ENCODE results near the gene MVB12B. TPM values are rescaled to one million over a fixed set of nuclear protein-coding genes. Genes with fewer than 3 reads are reported as not detected.

MVB12B gene
- total and polyA plus RNA-seq, 2 of the 4 experiments (the other 2 are of a cell fraction) = 2.0 to 4.0 TPM

- H4K5ac ChIP-seq (ENCODE audit: low read depth, low read length) = no peak overlapping the region
- no peak overlapping the region for H3K4me3 ChIP-seq (ENCODE audit: insufficient read depth, low read depth, low read length)
- H4K20me1 ChIP-seq (ENCODE audit: insufficient read depth, low read length) = peaks cover 2% of the 10 kb centered on the region; the same call in 1 of the 2 replicates
- intact Hi-C loops (cut with micrococcal nuclease) (no loop called here), in situ Hi-C loops (cut with MboI; ENCODE audit: low sequenced_read_pairs) (no loop called here), dilution Hi-C loops (cut with HindIII; ENCODE audit: low sequenced_read_pairs, unreplicated experiment) (no loop called here)
- no TSS peak for BruUV-seq (replicated peaks)
- H3K4ac ChIP-seq (ENCODE audit: low read depth, low read length) = no peak overlapping the region
- no peak overlapping the region for H2AK5ac ChIP-seq (ENCODE audit: low read depth, low read length)
- no peak overlapping the region for H3K4me2 ChIP-seq (ENCODE audit: low read depth, low read length)
- H2AK9ac ChIP-seq (replicated peaks; ENCODE audit: low read depth, low read length, poor library complexity) = no peak overlapping the region
- POLR2A ChIA-PET (ENCODE audit: unreplicated experiment) = no interaction called here
- H2BK20ac ChIP-seq (ENCODE audit: low read depth, low read length) = no peak overlapping the region
- H4K91ac ChIP-seq (ENCODE audit: insufficient read depth, low read depth, low read length) = no peak overlapping the region
- no peak overlapping the region for H3K18ac ChIP-seq (ENCODE audit: low read depth, low read length)
- H3K27ac ChIP-seq (ENCODE audit: insufficient read depth, low read length) = no peak overlapping the region
- no peaks in the 10 kb centered on the region for H3K4me1 ChIP-seq (ENCODE audit: control insufficient read depth, insufficient read depth, low read length)
- H3K14ac ChIP-seq (replicated peaks; ENCODE audit: low read depth, low read length) = no peak overlapping the region
- no peak overlapping the region for H2BK120ac ChIP-seq (ENCODE audit: low read depth, low read length)
- H3K9ac ChIP-seq (ENCODE audit: low read depth, low read length) = no peak overlapping the region
- H2BK5ac ChIP-seq (ENCODE audit: low read depth, low read length, poor library complexity, severe bottlenecking) = no peak overlapping the region
- no peak overlapping the region for H2BK15ac ChIP-seq (ENCODE audit: low read depth, low read length)
- no peak overlapping the region for H3K23ac ChIP-seq (ENCODE audit: low read depth, low read length)
- no peak overlapping the region for H2AFZ ChIP-seq (replicated peaks; ENCODE audit: low read length, poor library complexity)
- 60% methylated on average over 1 of the region's 21 CpGs; no CpG with 5 or more reads in 1 of the 2 experiments for WGBS, 2 experiments (ENCODE audit: extremely low coverage in 2 of 2, insufficient read length in 1 of 2)
- H3K79me1 ChIP-seq (ENCODE audit: low read depth in 1 of 2, low read length in 2 of 2) = no peaks in the 10 kb centered on the region
- CTCF ChIA-PET = no interaction called here
- no peaks in the 10 kb centered on the region; the same call in 1 of the 2 replicates for H3K9me1 ChIP-seq (ENCODE audit: insufficient read depth, low read length)
- no peak for TF ChIP-seq CEBPB (IDR thresholded peaks at IDR 0.05; ENCODE audit: low read depth, low read length)
- no peak for TF ChIP-seq RFX5 (IDR thresholded peaks at IDR 0.05; ENCODE audit: low read depth, low read length)
- TF ChIP-seq RAD21 (IDR thresholded peaks at IDR 0.05; ENCODE audit: low read length) = no peak
- no peak for TF ChIP-seq MXI1 (IDR thresholded peaks at IDR 0.05; ENCODE audit: borderline replicate concordance, low read depth, low read length)
- TF ChIP-seq SMC3 (IDR thresholded peaks at IDR 0.05; ENCODE audit: low read depth, low read length) = no peak
- no peak for TF ChIP-seq NFE2L2 (IDR thresholded peaks at IDR 0.05; ENCODE audit: low read depth, low read length)
- TF ChIP-seq, protein P1, sequence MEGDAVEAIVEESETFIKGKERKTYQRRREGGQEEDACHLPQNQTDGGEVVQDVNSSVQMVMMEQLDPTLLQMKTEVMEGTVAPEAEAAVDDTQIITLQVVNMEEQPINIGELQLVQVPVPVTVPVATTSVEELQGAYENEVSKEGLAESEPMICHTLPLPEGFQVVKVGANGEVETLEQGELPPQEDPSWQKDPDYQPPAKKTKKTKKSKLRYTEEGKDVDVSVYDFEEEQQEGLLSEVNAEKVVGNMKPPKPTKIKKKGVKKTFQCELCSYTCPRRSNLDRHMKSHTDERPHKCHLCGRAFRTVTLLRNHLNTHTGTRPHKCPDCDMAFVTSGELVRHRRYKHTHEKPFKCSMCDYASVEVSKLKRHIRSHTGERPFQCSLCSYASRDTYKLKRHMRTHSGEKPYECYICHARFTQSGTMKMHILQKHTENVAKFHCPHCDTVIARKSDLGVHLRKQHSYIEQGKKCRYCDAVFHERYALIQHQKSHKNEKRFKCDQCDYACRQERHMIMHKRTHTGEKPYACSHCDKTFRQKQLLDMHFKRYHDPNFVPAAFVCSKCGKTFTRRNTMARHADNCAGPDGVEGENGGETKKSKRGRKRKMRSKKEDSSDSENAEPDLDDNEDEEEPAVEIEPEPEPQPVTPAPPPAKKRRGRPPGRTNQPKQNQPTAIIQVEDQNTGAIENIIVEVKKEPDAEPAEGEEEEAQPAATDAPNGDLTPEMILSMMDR (conservative IDR thresholded peaks at IDR 0.05; ENCODE audit: low read depth, low read length) = no peak
- no peak for TF ChIP-seq POLR2A (IDR thresholded peaks at IDR 0.05; ENCODE audit: low read depth, low read length)
- TF ChIP-seq MAZ (IDR thresholded peaks at IDR 0.05; ENCODE audit: borderline replicate concordance, low read depth, low read length) = no peak
- TF ChIP-seq ELK1 (IDR thresholded peaks at IDR 0.05; ENCODE audit: borderline replicate concordance, low read depth, low read length) = no peak
- TF ChIP-seq USF2 (IDR thresholded peaks at IDR 0.05; ENCODE audit: low read depth, low read length) = no peak
- no peak for TF ChIP-seq CHD1 (IDR thresholded peaks at IDR 0.05; ENCODE audit: low read depth, low read length)
- no peak for TF ChIP-seq MAFK (IDR thresholded peaks at IDR 0.05; ENCODE audit: low read depth, low read length)
- TF ChIP-seq FOS (IDR thresholded peaks at IDR 0.05; ENCODE audit: low read depth, low read length) = no peak
- TF ChIP-seq BHLHE40 (IDR thresholded peaks at IDR 0.05; ENCODE audit: low read depth, low read length) = no peak
- no peak for TF ChIP-seq RCOR1 (IDR thresholded peaks at IDR 0.05; ENCODE audit: insufficient replicate concordance, low read length)
- DNase-seq (no peak), ATAC-seq (ENCODE audit: low read depth) (no peak)
- no peaks in the 10 kb centered on the region for H3K36me3 ChIP-seq (ENCODE audit: control insufficient read depth, insufficient read depth, low read length)
- H3K9me3 ChIP-seq (ENCODE audit: control insufficient read depth, insufficient read depth, low read length) = 0 out of 2 replicates have a peak, but pooled peaks cover 2% of the 10 kb centered on the region
- H4K8ac ChIP-seq (ENCODE audit: low read depth in 2 of 2, low read length in 2 of 2) = no peak overlapping the region
- H3K56ac ChIP-seq (ENCODE audit: extremely low read depth, insufficient read depth, low read length) = no peak overlapping the region
- H3K27me3 ChIP-seq (ENCODE audit: control insufficient read depth, insufficient read depth, low read length) = peaks cover 44% of the 10 kb centered on the region
Observed at GRCh38 chr9:126549246-126550006, 222.8 kb downstream of the MVB12B start.
